HG03095 (cell line): ENCODE measurements around the gene GSC.
"Not testable (repeated sequence)": the region's sequence is repeated elsewhere in the genome, so short reads cannot be mapped to it uniquely, and the experiment has no call there.

Experiments used
- ATAC-seq: cut with Tn5 transposase; IDR thresholded peaks from one replicate; pipeline ENCODE4 v1.9.1; 2021; ENCODE audit warnings: moderate library complexity; ENCODE audit not compliant: unreplicated experiment

The GSC gene

GRCh38 chr14:94769391-94770250 is at the start of gene GSC:
TSS of gene GSC (minus strand) at chr14:94770113. CDS start at chr14:94770015, 98 bp downstream.
- no peak for ATAC-seq

DNA sequence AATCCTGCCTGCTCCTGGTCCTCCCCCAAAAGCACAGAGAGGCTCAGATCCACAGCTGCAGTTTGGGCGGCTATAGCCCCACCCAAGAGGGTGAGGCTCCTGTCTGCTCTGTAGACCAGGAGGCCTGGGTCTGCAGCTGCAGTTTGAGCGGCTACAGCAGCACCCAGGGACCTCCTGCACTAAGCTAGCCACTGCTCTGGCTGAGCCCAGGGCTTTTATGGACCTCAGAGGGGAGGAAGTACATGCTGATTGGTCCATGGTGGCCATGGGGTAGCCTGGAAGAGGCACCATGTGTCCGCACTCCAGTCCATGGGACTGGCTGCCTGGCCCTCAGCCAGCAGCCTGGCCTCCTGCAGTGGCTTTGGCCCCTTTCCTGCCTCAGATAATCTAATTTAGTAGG is 49.6 kb upstream of the GSC start:
- ATAC-seq: no peak

GRCh38 chr14:94816113-94816512 is 46.2 kb upstream of the GSC start:
- ATAC-seq: no peak

- no peak for ATAC-seq
Measured at GRCh38 chr14:94805680-94806288, 35.9 kb upstream of the GSC start.

DNA sequence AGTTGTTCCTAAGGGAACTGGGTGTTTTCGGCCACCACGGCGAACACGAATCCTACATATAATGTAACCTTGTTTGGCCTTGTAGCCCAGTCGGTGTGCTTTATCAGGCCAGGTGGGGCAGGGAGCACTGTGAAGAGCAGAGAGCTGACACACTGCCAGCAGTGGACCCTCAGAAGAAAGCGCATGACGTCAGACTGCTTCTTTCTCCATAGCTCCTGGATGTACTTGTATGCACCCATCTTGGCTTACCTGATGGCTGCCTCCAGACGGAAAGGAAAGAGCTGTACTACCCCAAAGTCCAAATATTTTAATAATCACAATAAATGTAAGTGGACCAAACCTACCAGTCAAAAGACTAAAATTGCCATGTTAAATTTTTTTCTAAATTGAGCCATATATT is 31.3 kb upstream of the GSC start:
- no peak for ATAC-seq

DNA sequence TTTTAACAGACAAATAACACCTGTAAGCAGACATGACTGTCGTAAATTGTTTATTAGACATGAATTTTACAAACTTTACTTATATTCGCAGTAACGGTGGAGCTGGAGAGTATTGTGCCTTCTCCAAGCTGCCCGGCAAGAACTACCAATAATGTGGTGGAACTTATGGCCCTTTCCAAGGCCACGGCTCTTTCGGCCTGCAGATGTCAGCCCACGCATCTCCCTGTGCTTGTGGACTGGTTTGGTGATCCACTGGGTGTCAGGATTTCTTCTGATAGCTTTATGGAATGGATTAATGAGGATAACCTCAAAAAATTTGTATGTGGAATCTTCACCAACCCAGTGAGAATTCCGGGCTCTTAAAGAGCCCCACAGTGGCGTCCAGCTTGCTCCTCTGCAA is 30.9 kb upstream of the GSC start:
- not testable (repeated sequence) for ATAC-seq

DNA sequence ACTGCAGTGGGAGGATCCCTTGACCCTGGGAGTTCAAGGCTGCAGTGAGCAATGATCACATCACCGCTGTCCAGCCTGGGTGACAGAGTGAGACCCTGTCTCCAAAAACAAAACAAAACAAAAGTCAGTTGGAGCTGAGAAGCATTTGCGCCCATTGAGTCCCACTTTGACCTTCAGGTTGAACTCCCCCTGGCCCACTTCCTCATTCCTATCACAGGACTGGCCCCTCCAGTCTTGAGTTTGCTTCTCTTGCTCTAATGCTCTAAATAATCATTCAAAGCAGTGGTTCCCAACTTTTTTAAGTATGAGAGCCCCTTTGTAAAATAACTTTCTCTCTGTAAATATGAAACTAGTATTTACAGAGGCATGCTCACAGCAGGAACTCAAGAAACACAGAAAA is 28.0 kb upstream of the GSC start:
- ATAC-seq: no peak

GRCh38 chr14:94796278-94796677 is 26.4 kb upstream of the GSC start:
- no peak for ATAC-seq

DNA sequence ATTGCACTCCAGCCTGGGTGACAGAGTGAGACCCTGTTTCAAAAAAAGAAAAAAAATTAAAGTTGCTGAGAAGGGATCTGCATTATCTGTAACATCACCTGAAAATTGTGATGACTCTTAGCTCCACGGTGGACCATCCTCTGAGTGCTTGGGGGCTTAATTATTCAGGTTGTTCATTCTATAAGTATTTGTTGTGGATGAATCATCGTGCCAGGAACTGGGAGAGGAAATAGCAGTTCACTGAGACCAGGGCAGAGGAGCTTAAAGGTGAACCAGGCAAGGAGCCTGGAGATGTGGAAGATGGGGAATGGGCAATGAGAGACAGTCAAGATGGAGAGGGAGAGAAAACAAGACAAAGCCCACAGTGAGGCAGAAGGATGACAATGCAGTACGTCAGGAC is 25.5 kb upstream of the GSC start:
- ATAC-seq: no peak

DNA sequence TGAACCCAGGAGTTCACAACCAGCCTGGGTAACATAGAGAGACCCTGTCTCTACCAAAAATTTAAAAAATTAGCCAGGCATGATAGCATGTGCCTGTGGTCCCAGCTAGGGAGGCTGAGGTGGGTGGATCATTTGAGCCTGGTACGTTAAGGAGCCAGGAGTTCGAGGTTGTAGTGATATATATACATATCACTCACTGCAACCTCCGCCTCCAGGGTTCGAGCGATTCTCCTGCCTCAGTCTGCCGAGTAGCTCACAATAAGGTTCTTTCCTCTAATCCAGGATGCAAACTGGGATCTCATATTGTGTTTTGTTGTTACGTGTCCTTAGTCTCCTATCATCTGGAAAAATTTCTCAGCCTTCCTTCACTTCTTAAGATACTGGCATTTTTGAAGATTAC is 24.0 kb upstream of the GSC start:
- no peak for ATAC-seq

- no peak for ATAC-seq
Measured at GRCh38 chr14:94787655-94788054, 17.7 kb upstream of the GSC start.

DNA sequence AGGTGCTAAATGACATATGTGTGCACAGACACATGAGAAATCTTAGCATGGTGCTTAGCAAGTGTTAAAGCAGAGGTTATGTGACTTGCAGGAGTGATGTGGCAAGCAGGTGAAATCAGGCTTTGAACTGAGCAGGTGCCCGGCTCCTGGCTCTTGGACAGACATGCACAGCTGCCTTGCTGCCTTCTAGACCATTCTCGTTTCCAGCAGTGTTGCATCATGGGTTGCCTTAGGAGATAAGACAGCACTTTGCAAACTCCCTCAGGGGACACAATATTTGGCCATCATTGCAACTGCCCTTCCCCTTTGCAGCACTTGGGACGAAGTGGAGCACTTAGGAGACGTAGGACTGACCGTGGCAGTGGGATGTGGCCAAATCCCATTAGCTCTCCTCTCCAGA is 17.2 kb upstream of the GSC start:
- ATAC-seq: no peak

DNA sequence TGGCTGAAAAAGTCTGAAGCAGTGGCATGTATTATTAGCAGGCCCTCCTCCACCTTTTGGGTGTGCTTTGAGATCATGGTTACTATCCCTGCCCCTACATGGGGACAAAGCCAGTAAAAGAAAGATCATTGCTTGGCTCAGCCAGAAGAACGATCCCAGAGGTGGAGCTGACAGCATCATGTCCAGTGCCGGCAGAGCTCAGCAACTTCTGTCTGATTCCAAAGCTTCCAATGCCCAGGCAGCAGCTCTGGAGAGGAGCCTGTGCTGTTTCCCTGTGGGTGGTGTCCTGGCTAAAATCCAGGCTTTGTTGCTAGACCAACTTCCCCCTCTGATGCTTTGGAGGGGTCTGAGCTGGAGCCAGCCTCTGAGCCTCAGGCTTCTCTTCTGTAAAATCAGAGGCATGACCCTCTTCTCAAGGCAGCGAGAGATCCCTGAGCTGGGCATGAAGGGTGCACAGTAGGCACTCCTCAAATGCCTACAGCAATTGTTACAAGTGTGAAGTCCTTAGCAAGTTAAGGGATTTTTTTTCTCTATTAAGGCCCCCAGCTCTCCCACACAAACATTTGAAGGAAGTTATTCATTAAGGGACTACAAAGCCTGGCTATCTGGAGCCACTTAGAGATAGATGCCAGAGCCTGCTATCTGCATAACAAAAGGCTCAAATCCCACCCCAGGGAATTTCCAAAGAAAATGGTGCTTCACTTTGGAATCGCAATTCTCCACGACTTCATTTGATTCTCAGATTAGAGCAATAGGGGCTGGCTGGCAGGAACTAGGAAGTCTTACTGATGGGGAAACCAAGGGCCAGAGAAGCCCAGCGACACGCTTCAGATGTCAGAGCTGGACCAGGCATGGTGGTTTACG is 10.9 kb upstream of the GSC start:
- ATAC-seq: no peak

GRCh38 chr14:94779713-94780112 is 9.8 kb upstream of the GSC start:
- no peak for ATAC-seq

DNA sequence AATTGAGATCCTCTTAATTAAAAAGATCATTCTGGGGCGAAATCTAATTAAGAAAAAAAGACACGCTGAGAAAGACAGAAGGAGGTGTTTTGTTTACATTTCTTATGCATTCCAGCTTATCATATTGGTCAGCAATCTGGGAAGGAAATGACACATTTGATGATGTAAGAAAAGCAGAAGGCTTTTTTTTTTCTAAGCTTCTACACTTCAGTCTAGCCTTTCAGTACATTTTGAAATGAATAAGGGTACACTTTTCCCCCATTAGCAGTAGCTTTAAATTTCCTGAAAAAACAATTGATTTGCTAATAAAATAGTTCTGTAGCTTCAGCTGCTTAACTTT is 5.9 kb upstream of the GSC start:
- ATAC-seq: no peak

- ATAC-seq: no peak
Measured at GRCh38 chr14:94775091-94775870, 5.4 kb upstream of the GSC start.

- ATAC-seq: no peak
Measured at GRCh38 chr14:94774344-94775090, 4.6 kb upstream of the GSC start.

DNA sequence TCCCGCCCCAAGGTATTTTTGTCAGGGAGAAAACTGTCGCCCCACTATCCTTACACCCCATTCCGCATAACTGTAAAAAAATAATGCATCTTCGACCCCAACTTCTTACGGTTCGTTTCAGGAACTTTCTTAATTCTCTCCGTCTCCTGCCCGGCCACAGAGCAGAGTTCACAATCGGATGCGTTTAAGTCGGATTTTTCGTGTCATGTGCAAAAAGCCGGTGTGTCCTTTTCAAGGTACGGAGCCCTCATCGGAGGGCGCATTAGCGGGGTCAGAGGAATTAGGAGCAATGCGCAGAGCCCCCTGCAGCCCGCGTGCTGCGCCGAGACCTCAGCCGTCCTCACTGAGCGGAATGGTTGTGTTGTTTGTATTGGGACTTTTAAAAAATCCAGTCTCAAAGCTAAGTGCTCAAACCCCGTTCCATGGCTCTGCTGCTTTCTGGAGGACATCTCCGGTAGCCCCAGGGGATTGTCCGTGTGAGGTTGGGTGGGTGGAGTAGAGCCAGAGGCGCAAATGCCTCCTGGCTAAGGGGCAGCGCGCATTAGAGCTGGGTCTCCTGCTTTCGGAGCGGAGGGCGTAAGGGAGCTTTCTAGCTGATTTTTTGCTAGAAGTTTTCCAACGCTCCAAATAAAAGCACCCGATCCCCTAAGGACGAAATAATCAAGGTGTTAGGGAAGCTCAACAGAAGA is 3.9 kb upstream of the GSC start:
- ATAC-seq: no peak

DNA sequence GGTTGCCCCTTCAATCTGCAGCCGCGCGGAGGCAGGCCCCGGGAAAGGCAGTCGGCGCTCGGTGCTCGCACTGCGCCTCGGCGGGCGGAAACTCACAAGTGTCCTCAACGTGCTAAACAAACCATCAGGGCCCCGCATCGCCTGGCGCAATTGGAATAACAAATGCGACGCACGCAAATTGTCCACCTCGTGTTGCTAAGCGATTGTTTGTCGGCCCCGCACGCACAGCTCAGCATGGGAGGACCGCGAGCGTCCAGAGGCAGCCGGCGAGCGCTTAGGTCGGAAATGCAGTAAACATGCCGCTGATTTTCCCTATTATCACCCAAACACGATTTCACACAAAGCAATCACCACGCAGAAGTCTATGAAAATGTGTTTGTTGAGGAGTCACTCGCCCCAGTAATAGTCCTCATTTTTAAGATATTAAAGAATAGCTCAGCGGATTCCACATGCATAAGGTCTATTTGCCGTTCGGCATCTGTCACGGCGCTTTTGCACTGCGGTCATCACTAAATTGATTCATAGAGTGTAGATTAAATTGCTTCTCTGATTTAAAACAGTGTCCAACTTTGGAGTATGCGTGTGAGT is 3.2 kb upstream of the GSC start:
- no peak for ATAC-seq
